Fibroblast of the conjunctiva (primary cell): ENCODE measurements around the gene RGS8.

Source experiments
- DNase-seq: peaks from one replicate; pipeline ENCODE4 v3.0.0-alpha.2; 2010; ENCODE audit warnings: low read depth

RGS8 gene

GRCh38 chr1:182671750-182672486 is 12.5 kb downstream of the RGS8 start:
- DNase-seq = no peak

GRCh38 chr1:182670032-182670749 is 14.2 kb downstream of the RGS8 start:
- DNase-seq = no peak

- no peak for DNase-seq
Measured at GRCh38 chr1:182669266-182669665, 15.1 kb downstream of the RGS8 start.

GRCh38 chr1:182668521-182669054 is 15.8 kb downstream of the RGS8 start:
- DNase-seq = no peak

GRCh38 chr1:182667848-182668505 is 16.4 kb downstream of the RGS8 start:
- no peak for DNase-seq

- DNase-seq = no peak
Measured at GRCh38 chr1:182666706-182667105, 17.7 kb downstream of the RGS8 start.

GRCh38 chr1:182664296-182664695 is 20.1 kb downstream of the RGS8 start:
- no peak for DNase-seq

GRCh38 chr1:182662956-182663355 is 21.4 kb downstream of the RGS8 start:
- no peak for DNase-seq

- DNase-seq = no peak
Measured at GRCh38 chr1:182662121-182662890, 22.1 kb downstream of the RGS8 start.

GRCh38 chr1:182658055-182658454 is 26.3 kb downstream of the RGS8 start:
- DNase-seq = no peak

GRCh38 chr1:182656842-182657397 is 27.5 kb downstream of the RGS8 start:
- DNase-seq = no peak

- no peak for DNase-seq
Measured at GRCh38 chr1:182653986-182654385, 30.4 kb downstream of the RGS8 start.

- DNase-seq = no peak
Measured at GRCh38 chr1:182652933-182653332, 31.5 kb downstream of the RGS8 start.

- no peak for DNase-seq
Measured at GRCh38 chr1:182651339-182651724, 33.1 kb downstream of the RGS8 start.

GRCh38 chr1:182650678-182651338 is 33.6 kb downstream of the RGS8 start:
- DNase-seq = no peak

GRCh38 chr1:182649041-182649440 is 35.3 kb downstream of the RGS8 start:
- no peak for DNase-seq

GRCh38 chr1:182646739-182647138 is 37.6 kb downstream of the RGS8 start:
- no peak for DNase-seq

- no peak for DNase-seq
Measured at GRCh38 chr1:182644886-182645285, 39.5 kb downstream of the RGS8 start.

GRCh38 chr1:182643699-182644098 is 40.7 kb downstream of the RGS8 start:
- DNase-seq = no peak

- no peak for DNase-seq
Measured at GRCh38 chr1:182642461-182642860, 41.9 kb downstream of the RGS8 start.

GRCh38 chr1:182641561-182641960 is 42.8 kb downstream of the RGS8 start:
- DNase-seq = no peak
